H1 (cell line): ENCODE results near the gene ARHGAP26. TPM values are rescaled to one million over a fixed set of nuclear protein-coding genes. Genes with fewer than 3 reads are reported as not detected.

Source experiments
- BACH1 ChIP-seq: IDR thresholded peaks from 2 replicates; pipeline ENCODE4 v1.6.1; 2012; ENCODE audit warnings: low read length, improper control_type of control experiment
- CTCF ChIP-seq, 3 experiments: IDR thresholded peaks; 1 replicate in 2 of 3; 2 replicates in 1 of 3; pipeline versions ENCODE4 v1.5.1 to v1.6.1; 2011; ENCODE audit warnings: low read length in 3 of 3, mild to moderate bottlenecking in 3 of 3, inconsistent platforms in 2 of 3, low read depth in 1 of 3, moderate library complexity in 1 of 3; ENCODE audit not compliant: insufficient read depth in 1 of 3; ENCODE audit errors: control extremely low read depth in 1 of 3
- EZH2 ChIP-seq: fragments of 200-600 bp; sonication (generic); IDR thresholded peaks from 2 replicates; pipeline ENCODE4 v1.7.1; 2012; ENCODE audit warnings: low read depth, mild to moderate bottlenecking, moderate library complexity, low read length, inconsistent platforms; ENCODE audit not compliant: severe bottlenecking
- FOSL1 ChIP-seq: IDR thresholded peaks from 2 replicates; pipeline ENCODE4 v1.6.1; 2011; ENCODE audit warnings: mild to moderate bottlenecking, low read depth, low read length, moderate library complexity; ENCODE audit not compliant: insufficient read depth
- polyA plus RNA-seq, 7 experiments: library from polyadenylated mRNA; depleted of rRNA in 3 of 7; stranded (reverse) in 5 of 7; unstranded in 2 of 7; fragments of >200 nt in 5 of 7; fragments of 200-250 nt in 2 of 7; gene quantifications; 1 replicate in 5 of 7; 2 replicates in 1 of 7; 4 replicates in 1 of 7; pipeline versions ENCODE4 v1.2.1 to v1.2.3, GENCODE V29; 2011 to 2013; ENCODE audit warnings: missing spikeins in 2 of 7, mixed read lengths in 2 of 7
- total RNA-seq: library from RNA; stranded (reverse); fragmentation: NEBNext Ultra II Directional; extraction: Animal tissue kit (Norgen Biotek cat#: 25700); gene quantifications from 2 replicates; pipeline ENCODE4 v1.2.1, GENCODE V29; 2021

The ARHGAP26 gene
- total and polyA plus RNA-seq, 2 of the 8 experiments (the other 6 are each of a cell fraction or from before 2014, with no cell fraction given): 7.1 to 24.8 TPM

- TF ChIP-seq BACH1 (no peak), EZH2 (no peak), FOSL1 (no peak), CTCF (IDR thresholded peaks at IDR 0.05; ENCODE audit: control extremely low read depth in 1 of 3, insufficient read depth in 1 of 3, low read depth in 1 of 3, low read length in 3 of 3) (no peak)
Measured at GRCh38 chr5:142883025-142883424, 112.8 kb downstream of the ARHGAP26 start (continued).
